Occipital lobe (tissue), 2 donors: ENCODE results near the gene CYBA. TPM values are rescaled to one million over a fixed set of nuclear protein-coding genes. Genes with fewer than 3 reads are reported as not detected.
A peak's percentile ranks its signal among the peaks of the same experiment; 100 is the strongest.
"Not testable (repeated sequence)": the region's sequence is repeated elsewhere in the genome, so short reads cannot be mapped to it uniquely, and the experiment has no call there.

Experiments
- DNase-seq: peaks from one replicate; lab custom pipeline; 2025; lab: John Stamatoyannopoulos, UW
- total RNA-seq: library from RNA; depleted of rRNA; stranded (reverse); fragments of >200 nt; gene quantifications from one replicate; pipeline ENCODE4 v1.2.3, GENCODE V29; 2014

Gene CYBA
- total RNA-seq, 1 donor from 2014 or later = 17.8 TPM

DNA sequence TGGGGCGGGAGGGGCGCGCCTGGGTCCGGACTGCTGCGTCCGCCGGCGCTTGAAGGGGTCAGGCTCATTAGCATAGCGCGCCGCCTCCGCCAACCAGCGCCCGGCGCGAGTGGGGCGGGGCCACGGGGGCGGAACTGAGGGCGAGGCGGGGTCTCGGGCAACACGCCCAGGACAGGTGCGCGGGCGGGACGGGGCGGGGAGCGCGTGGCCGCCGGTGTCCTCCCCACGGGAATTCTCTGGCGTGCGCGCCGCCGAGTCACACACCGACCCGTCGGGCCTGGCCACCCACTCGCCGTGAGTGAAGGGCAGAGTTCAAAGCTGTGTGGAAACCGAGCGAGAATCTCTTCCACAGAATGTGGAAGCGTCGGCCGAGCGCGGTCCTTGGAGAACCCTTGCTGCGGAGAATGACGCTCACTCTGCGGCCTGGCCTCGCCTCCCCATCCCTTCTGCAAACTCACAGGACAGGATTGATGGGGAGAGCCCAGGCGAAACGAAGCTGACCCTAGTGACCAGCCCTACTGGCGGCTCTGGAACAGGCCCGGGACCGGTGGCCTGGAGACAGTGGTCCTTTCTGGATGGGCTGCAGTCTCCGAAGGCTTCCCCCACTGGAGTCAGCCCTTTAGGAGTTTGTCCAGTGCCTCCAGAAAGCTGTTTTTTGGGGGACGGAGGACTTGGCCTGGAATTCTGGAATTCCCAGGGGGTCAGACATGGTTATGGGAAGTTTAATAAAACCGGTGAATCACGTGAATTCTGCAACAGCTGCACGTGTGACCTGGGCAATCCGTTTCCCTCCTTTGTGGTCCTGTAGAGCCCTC is 35.8 kb upstream of the CYBA start, which contains the start of gene SNAI3:
TSS of gene SNAI3 (minus strand) at position 69 of the 815 bp plus-strand sequence. CDS start 101 bp downstream, outside the sequence.
- peak; percentile 42 for DNase-seq

DNA sequence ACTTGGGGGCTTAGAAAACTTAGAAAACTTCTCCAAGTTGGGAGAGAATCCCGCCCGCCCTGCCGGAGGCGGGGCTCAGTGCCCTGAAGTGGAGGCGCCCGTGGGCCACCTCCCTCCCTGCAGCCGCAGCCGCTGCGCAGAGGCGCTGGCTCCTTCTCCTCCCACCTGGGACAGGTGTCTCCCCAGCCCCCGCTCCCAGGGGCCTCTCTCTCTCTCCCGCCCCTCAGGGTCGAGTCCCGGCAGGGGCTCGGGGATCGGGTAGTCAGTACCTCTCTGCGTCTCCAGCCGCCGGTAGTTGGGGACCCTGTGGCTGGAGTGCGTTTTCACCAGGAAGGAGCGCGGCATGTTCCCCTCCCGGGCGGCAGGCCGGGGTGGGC is 35.2 kb upstream of the CYBA start:
- DNase-seq = no peak

DNA sequence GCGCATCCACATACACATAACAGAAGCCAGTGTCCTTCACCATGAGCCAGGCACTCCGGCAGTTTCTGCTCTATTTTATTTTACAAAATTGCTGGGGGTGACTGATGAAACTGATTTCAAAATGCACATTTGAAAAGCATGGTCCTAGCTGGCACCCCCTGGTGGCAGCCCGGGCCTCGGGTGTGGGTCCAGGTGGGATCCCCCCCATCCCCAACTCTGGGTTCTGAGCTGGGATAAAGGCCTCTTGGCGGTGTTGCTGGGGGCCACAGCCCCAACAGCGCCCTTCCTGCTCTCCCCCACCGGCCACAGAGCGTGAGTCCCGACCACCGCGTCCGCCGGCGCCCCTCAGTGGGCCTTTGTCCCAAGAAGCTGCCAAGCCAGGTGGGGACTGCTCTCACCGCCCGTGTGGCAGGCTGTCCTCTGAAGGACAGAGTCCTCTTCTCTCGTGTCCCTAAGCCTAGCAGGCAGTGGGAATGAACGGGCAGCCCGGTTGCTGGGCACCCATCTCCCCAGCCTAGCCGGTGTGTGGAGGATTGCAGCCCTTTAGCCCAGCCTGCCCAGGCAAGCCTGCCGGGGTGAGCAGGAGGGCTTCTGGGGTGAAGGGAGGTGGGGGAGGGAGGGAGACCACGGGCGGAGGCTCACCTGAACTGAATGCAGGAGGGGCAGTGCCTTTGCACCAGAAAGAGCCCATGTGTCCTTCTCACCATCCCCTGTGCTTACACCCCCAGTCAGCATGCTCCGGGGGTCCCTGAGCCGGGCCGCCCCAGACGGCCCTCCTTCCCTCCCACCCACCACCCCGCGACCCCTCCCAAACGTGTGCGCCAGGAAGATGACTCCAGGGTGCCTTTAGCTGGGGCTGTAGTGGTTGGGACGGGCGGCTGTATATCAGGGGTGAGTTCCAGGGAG is 34.6 kb upstream of the CYBA start:
- peak; percentile 31 for DNase-seq

DNA sequence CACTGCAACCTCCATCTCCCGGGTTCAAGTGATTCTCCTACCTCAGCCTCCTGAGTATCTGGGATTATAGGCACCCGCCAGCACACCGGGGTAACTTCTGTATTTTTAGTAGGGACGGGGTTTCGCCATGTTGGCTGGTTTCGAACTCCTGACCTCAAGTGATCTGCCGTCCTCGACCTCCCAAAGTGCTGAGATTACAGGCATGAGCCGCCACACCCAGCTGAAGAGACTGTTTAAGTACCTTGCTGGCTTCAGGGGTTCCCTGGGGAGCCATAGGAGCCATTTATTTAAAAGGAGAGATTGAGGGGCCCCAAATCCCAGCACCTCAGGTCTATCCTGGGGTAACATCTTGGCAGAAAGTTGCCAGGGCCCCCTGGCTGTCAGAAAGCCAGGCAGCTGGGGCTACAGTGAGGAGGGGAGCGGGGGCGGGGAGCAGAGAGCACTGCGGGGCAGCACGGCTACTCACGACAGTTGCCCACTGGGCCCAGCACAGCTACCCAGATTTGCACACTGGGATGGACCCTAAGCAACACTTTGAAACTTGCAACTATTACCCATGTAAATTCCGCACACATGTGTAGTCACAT is 33.8 kb upstream of the CYBA start:
- DNase-seq = no peak

DNA sequence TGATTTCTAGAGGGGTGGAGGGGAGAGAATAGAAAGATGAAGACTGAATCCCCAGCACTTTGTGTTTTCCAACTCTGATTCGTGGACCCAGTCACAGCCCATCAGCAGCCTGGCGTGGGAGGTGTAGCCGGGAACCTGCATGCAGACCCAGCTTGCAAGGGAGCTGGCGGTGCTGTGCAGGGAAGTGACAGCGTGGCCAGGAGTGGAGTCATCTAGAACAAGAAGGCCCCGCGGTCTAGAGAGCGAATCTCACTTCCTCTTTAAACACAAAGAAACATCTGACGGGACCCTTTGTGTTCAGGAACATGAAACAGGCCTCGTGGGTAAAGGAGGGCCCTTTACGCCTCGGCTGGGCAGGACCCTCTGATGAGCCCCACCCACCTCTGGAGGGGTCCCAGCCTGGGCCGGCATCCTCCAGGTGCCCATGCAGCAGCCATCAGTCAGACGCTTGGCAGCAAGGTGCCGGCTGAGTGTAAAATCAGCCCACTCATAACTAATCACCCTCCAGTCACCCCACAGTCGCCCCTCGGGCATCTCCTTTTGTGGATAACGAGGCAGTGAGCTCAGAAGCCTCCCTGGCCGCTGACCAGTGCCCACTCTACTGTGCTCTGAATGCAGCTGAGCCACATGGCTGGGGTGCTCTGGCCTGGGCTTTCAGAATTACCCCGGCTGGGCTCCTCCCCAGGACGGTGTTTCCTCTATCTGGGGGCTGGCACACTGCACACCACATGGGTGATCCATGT is 31.0 kb upstream of the CYBA start:
- peak; percentile 79 for DNase-seq

DNA sequence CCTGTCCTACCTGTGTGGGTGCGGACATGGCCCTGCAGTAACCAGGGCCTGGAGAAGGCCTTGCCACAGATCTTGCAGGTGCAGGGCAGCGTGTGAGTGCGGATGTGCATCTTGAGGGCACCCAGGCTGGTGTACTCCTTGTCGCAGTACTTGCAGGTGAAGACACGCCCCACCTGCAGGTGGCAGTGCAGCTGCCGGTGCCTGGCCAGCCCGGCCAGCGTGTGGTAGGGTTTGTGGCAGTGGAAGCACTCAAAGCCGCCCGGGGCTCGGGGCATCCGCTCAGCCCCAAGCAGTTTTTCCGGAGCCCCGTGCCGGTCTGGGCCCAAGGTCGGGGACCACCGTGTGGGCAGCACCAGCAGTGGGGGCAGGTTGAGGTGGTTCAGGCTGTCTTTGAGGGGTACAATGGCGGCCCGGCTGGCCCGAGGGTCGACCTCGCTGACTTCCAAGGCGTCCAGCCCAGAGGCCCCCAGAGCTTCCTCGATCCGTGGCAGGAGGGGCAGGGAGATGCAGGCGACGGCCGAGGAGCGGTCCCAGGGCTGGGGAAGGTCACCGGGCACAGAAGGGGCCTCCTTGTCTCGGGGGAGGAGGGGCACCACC is 30.3 kb upstream of the CYBA start:
- no peak for DNase-seq

DNA sequence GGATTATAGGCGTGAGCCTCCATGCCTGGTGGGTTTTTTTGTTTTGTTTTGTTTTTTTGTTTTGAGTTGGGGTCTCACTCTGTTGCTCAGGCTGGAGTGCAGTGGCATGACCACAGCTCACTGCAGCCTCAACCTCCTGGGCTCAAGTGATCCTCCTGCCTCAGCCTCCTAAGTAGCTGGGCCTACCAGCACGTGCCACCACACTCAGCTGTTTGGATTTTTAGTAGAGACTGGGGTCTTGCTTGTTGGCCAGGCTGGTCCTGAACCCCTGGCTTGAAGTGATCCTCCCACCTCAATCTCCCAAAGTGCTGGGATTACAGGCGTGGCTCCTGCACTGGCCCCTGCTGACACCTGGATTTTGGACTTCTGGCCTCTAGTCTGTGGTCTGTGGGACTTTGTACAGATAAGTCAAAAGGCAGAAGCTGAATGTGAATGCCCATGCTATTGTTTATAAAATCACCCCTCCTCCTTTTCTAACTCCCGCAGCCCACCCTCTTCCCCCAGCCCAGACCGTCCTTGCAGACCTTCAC is 29.8 kb upstream of the CYBA start:
- DNase-seq = no peak

DNA sequence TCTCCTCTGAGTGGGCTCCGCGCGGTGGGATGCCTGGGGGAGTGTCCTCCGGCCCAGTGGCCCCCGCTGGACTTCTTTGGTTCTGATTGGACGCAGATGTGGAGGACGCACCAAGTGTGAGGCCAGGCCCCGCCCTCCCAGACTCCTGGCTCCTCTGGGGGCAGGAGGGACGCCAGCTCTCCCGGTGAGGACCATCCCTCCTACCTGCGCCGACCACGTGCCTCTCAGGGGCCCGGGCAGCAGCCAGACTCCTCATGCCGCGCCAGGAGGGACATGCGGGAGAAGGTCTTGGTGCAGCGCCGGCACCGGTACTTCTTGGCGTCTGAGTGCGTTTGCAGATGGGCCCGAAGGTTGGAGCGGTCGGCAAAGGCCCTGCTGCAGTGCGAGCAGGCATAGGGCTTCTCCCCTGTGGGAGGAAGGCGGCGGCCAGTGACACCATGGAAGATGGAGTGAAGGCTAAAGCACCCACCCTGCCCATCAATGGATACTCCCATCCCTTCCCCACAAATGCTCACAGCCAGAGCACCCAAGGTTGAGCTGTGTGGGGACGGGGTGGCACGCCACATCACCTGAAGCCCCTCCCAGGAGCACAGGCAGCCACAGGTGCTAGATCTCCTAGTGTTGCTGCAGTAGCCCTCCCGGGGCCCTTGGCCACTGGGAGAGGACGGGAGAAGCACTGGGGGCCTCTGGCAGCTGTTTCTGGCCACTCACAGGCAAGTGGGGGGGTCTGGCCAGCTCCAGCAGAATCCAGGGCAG is 27.5 kb upstream of the CYBA start:
- no peak for DNase-seq

DNA sequence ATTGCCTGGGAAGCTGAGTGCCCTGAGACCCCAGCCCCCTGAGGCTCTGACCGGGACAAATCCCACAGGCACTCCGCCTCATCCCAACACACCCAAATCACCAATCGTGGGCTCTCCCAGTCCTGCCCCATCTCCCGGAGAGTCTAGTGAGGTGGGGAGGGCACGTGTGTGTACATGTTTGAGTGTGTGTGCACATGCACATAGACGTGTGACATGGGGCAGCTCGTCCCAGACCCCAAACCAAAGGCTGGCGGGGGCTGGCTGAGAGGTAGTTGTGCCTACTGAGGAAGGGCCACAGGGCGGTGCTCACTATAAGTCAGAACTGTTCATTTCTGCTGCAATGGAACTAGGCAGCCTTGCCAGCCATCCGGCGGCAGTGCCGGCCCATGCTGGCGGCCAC is 26.9 kb upstream of the CYBA start:
- no peak for DNase-seq

DNA sequence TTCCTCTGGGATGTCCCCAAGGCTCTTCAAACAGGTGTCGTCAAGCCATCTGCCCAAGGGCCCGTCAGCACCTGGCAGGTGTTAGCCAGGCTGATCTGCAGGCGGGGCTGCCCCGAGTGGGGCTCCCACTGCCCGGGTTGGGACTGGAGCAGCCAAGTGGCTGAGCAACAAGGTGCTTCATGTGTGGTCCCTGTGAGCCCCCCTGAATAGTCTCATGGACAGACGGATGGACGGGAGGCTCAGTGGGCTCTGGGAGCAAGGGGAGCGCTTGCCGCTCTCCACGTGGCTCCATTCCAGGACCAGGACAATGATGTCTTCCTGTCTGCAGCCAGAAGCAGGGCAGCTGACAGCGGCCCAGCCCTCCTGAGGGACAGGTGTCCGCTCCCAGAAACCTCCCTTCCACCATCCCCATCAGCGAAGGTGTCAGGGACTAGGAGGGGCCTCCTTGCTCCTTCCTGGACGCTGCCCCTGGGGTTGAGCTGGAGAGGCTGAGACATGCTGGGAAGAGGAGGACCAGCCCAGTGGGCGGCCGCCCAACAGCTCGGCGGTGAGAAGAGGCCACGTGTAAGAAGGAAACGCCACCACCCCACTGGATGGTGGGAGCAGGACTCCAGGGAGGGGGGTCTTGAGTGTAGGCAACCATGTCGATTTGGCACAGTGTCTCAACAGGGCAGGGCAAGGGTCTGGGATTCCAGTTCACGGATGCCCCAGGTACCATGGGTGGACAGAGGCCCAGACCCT is 25.8 kb upstream of the CYBA start:
- no peak for DNase-seq

DNA sequence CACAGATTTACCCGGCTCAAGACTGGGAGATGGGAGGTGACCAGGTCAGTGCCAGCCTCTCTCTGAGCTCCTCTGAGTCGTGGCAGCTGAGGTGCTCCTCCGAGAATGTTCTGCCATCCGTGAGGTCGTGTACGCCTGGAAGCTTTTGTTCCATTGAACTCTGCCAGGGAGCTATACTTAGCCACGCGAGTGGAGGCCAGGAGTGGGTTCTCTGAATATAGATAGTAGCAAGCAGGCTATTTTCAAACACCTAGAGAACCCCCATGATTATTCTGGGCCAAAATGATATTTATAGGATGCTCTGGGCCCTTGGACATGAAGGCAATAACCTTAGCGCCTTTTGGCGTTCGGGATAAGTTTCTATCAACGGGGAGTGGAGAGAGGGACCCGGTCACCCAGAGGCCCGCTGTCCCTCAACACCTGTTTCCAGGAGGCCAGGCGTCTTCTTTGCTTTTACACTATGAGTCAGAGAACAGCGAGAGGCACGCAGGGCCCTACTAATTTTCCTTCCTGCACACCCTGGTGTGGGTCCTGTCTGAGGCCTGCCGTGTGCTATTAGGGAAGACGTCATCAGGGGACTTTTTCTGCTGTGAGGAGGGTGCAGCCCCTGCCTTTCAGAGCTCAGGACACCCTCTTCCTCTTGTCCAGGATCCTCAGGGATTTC is 23.0 kb upstream of the CYBA start:
- no peak for DNase-seq

DNA sequence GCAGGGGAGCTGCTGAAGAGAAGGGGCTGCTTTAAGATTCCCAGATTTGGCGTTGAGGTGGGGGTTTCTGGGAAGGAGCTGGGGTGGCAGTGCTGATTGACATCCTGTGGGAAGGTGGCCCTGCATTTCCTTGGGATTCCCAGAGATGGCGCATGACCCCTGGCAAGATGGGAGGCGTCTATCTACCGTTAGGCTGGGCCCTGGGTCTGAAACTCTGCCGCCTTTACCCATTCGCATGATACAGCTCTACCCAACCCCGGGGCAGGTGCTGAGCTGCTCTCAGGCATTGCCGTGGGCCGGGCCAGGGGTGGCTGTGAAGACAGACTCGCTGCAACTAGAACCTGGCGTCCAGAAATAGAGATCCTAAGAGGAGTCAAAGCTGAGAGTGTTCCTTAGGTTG is 21.9 kb upstream of the CYBA start:
- DNase-seq = no peak

DNA sequence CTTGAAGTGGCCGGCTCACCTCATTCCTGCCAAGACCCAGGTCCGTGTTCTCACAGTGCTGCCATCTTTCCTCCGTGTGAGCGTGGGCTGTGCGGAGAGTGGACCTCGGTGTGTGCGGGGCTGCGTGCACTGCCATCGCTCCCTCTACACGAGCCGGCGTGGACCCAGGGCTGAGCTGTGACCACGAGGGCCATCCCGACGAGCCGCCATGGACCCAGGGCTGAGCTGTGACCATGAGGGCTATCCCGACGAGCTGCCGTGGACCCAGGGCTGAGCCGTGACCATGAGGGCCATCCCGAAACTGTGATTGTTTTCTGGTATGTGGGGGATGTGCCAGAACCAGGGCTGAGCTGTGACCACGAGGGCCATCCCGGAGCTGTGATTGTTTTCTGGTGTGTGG is 21.0 kb upstream of the CYBA start:
- no peak for DNase-seq

DNA sequence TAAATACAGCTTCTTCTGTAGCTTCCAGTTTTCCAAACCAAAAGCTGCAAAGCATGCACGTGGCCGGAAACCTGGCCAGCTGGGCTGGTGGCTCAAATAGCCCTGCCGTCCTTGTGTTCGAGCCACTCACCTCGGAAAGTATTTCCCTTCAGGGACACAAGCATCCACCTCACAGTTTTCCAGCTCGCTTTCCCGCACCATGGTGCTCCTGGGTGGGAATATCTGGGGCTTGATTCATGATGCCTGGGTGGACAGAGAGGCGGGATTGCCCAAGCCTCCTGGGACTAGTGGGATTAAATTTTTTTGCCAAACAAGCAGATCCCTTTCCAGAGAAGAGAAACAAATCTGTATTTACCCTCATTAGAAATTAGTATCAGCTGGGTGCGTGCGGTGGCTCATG is 19.1 kb upstream of the CYBA start:
- DNase-seq = no peak

DNA sequence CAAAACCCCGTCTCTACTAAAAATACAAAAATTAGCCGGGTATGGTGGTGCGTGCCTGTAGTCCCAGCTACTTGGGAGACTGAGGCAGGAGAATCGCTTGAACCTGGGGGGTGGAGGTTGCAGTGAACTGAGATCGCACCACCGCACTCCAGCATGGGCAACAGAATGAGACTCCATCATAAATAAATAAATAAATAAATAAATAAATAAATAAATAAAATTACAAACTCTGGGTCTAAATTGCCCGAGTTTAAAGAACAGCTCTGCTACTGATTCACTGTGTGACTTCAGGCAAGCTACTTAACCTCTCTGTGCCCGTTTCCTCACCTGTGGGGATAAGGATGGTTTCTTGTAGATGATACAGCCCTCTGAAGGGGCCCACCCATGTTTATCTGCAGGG is 18.6 kb upstream of the CYBA start:
- DNase-seq = not testable (repeated sequence)

DNA sequence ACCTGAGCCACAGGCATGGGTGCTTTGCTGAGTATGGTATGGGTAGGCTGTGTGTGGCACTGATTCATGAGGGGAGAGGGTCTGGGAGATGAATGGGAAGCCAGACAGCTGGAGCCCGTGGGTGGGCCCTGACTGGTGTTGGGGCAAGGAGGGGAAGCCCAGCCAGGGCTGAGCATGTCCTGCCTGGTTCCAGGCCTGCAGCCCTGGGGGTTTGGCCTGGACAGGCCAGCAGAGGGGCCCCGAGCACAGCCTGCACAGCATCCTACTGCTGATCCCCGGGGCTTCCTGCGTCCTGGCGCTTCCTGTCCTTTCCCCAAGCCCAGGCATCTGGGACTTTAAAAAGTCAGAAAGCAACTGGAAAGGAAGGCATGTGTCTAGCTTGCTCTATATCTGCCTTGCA is 16.6 kb upstream of the CYBA start:
- DNase-seq = no peak

DNA sequence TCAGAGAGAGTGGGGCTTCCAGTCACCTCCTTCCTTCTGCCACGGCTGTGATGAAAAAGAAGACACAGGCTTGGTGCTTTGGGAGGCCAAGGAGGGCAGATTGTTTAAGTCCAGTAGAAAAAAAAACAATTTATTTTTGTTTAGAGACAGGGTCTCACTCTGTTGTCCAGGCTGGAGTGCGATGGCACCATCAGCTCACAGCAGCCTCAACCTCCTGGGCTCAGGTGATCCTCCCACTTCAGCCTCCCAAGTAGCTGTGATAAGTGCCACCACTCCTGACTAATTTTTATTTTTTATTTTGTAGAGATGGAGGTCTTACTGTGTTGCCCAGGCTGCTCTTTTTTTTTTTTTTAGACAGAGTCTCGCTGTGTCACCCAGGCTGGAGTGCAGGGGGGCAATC is 14.7 kb upstream of the CYBA start:
- no peak for DNase-seq

DNA sequence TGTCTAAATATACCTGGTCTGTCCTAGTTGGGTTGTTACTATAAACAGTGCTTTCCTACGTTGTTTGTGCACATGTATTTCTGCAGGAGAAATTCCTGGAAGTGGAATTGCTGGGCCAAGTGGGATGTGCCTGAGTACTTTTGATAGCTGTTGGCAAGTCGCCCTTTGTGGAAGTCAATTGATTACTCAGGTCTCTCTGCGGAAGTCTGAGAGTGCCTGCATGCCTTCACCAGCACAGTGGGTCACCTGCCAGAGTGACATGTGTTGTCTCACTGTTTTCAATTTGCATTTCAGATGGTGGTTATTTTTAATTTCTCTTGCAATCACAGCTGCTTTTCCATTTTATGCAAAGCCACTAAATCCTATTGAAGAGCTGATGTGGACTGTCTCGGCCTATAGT is 14.3 kb upstream of the CYBA start:
- DNase-seq = no peak
